HG02610 (cell line): ENCODE measurements around the gene TMEM59L.

Source experiments
- ATAC-seq: cut with Tn5 transposase; IDR thresholded peaks from one replicate; pipeline ENCODE4 v1.9.1; 2021; ENCODE audit warnings: mild to moderate bottlenecking, moderate library complexity; ENCODE audit not compliant: unreplicated experiment

Gene TMEM59L

DNA sequence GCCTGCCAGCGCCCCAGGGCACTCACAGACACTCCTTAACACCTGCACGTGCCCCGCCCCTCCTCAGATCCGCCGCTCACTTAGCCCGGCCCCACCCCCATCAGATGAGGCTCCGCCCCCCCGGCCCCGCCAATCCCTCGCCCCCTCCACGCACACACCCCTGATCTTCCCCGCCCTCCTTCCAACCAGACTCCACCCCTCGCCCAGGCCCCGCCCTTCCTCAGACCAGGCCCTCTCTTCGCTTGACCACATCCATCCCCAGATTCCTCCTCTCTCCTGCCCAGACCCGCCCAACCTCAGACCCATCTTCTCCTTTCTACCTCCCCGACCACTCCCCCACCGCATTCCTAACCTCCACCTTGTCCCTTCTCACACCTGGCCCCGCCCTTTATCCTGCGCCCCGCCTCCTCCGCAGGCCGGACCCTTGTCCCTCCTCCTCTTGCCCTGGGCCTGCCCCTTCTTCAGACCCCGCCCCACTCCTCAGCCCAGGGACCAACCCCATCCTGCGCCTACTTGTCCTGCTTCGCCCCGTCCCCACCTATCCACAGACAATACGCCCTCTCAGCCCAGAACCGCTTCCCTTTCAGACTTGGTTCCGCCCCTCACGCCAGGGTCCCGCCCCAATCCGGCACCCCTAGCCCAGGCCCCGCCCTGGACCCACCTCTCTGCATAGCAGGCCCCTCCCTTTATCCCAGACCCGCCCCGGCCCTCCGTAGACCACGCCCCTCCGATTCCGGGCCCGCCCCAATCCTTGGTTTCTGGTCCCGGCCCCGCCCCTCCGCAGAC lies 23.7 kb downstream of the TMEM59L start:
- ATAC-seq, result peak; percentile 93

DNA sequence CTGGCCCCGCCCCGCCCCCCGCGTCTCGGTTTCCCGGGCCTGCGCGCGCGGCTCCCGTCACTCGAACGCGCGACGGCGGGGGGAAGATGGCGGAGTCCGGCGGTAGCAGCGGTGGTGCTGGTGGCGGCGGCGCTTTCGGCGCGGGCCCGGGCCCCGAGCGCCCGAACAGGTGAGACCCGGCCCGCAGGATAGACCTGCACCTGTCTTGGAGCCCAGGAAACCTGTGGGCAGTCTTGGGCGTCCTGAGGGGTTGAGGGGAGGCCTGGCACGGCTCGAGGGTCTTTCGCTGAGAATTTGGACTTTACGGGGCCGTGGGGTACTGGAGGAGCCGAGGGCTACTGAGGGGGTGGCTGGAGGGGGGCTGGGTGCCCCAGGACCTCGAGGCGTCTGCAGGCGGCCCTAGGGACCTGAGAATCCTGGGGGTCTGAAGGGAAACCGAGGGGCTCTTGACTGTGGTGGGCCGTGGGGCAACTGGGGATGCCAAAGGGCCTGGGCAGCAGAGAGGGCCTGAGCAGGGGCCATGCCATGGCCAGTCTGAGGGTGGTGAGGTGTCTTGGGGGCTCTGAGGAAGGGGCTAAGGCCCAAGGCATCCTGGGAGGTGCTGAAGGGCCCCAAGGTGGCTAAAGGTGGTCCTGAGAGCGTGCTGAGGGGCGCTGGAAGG lies 24.4 kb downstream of the TMEM59L start, which contains the start of gene KLHL26:
TSS of gene KLHL26 (plus strand) at position 60 of the 661 bp plus-strand sequence. CDS start at position 87, 27 bp downstream.
- ATAC-seq, result no peak

DNA sequence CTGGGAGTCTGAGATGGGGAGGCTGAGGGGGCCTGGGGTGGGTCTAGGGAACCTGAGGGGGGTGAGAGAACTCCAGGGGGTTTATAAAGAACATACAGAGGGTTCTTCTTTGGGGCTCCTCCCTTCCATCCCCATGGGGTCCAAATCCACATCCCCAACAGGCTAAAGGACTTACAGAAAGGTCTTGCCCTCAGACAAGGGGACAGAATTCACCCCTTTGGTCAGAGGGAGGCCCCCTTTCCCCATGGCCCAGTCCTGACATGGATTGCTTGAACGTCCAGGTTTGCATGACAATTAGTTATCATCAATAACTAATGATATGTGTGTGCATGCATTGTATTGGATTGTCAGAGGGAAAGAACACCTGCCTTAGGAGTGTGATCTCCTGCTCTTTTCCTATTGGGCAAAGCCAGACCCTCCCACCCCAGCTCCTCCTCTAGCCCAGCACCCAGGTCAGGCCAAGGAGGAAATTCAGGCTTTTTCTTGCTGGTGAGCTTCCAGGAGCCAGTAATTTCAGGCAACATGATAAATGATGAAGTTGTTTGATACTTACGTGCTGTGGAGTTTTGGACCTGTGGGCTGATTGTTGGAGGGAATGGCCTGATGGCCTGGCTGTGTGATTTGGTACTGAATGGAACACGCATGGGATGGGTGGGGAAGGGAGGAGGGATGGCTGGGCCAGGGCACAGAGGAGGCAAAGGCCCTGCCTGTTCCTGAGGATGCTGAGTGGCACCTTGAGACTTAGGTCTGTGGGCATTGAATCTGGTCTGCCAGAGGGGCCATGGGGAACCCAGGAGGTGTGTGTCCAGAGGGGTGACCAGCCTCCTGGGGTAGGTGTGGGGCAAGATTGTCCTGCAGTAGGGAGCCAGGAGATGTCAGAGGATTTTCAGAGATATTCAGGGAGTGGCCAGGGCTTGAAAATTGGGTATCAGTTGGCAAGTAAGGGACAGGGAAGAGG lies 25.3 kb downstream of the TMEM59L start:
- ATAC-seq, result no peak

DNA sequence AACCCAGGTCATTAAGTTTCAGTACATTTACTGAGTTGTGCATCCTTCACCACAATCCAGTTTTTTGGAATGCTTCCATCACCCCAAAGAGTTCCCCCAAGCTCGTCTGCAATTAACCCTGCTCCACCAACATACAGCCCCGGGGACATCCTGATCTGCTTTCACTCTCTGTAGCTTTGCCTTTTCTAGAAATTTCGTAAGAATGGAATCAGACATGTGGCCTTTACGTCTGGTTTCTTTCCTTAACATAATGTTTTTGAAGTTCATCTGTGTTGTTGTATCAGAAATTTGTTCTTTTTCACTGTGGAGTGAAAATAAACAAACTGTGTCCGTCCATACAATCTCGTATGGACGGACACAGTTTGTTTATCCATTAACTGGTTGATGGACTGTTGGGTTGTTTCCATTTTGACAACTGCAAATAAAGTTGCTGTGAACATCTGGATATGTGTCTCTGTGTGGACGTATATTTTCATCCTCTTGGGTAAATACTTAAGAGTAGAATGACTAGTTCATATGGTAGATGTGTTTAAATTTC lies 27.1 kb downstream of the TMEM59L start:
- no peak for ATAC-seq

DNA sequence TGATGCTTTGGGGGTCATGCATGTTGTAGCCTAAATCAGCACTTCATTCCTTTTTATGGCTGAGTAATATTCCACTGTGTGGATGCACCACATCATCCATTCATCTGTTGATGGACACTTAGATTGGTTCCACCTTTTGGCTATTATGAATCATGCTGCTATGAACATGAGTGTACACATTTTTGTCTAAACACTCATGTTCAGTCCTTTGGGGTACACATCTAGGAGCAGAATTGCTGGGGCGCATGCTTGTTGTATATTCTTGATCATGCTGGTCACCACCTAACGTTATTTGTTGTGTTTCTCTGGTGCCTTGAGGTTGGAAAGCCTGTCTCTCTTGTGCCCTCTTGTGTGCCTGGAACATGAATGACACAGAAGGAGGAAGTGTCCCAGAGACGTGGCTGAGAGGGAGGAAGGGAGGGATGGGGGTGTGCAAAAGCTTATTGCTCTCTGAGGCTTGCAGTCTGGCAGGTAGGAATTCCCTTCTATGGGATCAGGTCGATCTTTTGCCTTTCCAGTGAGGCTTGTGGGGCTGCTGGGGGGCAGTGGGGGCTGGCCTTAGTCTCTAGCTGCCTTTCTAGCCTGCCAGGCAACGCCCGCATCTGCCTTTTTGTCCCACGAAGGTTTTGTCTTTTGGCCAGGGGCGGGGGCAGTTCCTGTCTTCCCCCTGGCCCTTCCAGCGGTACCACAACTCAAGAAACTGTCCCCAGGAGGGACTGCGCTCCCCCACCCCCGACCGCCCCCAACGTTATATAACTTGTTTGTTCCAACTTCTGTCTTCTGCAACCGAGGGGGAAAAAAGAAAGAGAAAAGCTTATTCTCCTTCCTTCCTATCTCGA lies 31.7 kb downstream of the TMEM59L start:
- ATAC-seq, result no peak

DNA sequence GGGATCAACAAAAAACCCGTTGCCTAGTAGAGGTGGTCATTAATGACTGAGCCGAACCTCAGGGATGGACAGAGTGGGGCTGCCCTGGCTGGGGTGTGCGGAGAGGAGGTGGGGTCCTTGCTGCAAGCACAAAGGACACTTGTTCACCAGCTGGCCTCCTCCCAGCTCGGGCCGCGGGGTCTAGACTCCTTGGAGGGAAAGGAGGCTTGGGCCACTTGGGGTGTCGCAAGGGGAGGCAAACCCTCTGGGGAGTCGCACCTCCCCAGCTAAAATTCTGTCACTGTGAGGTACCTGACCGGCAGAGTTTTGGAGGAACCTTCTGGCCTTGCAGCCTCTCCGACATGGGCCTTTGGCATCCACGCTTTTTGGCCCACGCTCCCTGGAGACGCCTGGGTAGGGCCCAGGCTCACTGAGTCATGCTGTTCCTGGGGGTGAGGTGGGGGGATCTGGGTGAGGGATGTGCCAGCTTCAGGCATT lies 32.4 kb downstream of the TMEM59L start:
- ATAC-seq, result no peak

DNA sequence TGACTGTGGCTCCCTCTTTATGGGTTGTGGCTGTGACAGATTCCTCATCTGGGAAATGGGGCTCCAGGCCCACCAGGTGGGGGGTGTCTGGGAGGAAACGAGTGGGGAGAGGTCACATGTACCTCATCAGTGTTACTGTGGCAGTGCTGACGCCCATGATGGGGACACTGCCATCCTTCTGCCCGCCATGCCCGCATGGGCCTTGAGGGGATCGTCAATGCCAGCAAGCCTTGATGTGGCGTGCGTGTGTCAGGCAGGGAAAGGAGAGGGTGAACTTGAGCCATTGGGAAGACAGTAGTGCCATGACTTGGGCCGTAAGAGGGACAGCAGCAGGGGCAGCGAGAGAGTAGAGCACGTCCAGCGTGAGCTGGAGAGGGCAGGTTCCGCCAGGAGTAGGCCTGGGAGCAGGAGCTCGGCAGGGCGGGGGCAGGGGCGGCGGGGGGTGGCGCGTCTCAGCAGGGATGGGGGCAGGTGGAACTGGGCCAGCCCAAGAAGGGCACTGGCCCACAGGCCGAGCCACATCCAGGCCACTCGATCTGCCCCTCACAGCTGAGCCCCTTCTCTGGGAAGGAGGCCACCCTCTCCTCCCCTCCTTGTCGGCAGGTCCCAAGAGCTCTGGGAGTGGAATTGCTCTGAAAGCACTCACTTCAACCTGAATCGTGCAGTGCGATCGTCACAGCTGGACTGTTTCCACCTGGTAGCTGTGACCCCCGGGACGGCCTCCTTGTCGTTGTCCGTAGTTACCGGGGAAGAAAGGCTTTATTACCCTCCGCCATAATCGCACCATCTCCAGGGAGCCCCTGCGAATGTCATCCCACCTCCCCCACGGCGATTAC lies 34.1 kb downstream of the TMEM59L start:
- no peak for ATAC-seq

DNA sequence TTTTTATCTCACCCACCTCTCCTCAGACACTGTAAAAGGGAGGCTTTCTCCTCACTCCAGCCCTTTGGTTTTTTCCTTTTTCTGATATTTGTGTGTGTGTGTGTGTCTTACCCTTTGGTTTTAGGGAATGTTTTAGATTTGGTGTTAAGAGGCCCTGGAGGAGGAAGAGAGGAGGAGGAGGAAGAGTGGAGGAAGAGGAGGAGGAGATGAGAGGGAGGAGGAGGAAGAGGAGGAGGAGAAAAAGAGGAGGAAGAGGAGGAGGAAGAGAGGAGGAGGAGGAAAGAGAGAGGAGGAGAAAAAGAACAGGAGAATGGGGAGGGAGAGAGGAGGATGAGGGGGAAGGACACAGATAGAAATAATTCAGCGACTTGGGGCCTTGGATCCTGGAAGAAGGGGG lies 34.7 kb downstream of the TMEM59L start:
- no peak for ATAC-seq

DNA sequence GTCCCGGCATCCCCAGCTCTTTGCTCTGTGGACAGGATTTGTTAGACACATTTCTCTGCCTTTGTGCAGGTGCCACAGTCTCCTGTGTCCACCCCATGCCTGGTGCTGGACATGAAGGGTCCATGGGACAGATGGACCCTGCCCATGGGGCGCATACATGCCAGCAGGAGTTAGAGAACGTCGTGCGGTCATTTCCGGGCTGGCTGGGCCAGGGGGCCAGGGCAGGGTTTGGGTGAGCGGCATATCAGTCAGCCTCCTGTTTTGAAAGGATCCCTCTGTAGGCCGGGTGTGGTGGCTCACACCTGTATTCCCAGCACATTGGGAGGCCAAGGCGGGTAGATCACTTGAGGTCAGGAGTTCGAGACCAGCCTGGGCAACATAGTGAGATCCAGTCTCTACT lies 35.1 kb downstream of the TMEM59L start:
- no peak for ATAC-seq

DNA sequence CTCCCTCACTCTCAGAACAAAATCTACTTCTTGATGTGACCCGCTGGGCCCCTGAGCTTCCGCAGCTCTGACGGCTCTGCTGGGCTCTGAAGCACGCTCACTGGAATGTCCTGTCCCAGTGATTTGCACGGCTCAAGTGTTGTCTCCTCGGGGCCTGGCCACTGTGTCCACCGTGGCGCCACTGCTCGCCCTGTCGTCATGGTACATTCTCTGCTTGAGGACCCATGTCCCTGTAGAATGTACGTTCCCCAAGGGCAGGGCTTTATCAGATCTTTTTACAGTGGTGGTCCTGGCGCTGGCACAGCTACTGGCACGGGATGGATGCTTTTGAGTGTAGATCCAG lies 36.3 kb downstream of the TMEM59L start:
- ATAC-seq, result no peak

DNA sequence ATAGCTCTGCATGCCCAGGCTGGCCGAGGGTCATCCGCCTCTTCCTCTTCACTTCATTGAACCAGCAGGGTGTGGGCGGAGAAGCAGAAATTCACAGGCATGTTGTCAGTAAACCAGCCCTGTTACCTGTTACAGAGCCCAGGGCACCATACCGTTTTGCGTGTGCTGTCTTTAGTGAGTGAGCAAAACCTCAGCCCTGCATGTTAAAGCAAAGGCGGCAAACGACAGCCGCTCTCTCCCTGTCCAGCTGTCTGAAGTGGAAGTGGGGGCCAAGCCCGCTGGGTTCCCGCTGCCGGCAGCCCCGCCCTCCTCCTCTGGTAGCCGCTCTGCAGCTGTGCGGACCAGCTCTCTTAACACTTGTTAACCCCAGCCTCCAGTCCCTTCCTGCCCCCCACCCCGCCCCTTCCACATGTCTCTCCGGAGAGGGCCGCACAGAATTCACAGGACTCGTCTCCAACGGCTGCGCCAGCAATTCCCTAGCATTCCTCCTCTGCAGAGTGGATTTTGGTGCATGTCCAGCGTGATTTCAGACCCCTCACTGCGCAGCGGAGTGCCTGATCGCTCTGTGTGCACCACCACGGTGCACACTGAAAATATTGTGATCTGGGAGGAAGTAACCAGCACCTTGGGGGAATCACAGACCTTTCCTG lies 36.8 kb downstream of the TMEM59L start:
- no peak for ATAC-seq

DNA sequence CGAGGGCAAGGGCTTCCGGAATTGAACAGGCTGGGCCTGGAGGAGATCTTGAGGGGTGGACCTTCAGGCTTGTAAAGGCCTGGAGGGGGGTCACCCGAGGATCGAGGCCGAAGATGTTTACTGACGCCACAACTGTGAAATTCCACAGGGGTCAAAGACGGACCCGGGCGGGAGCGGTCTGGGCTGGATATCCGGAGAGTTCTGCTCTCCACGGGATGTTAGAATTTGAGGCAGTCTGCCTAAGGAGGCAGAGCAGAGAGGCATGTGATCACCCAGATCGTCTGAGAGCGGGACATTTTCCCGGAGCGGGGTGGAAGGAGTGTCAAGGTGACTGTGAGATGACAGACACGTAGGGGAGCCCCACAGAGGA lies 37.3 kb downstream of the TMEM59L start:
- no peak for ATAC-seq

DNA sequence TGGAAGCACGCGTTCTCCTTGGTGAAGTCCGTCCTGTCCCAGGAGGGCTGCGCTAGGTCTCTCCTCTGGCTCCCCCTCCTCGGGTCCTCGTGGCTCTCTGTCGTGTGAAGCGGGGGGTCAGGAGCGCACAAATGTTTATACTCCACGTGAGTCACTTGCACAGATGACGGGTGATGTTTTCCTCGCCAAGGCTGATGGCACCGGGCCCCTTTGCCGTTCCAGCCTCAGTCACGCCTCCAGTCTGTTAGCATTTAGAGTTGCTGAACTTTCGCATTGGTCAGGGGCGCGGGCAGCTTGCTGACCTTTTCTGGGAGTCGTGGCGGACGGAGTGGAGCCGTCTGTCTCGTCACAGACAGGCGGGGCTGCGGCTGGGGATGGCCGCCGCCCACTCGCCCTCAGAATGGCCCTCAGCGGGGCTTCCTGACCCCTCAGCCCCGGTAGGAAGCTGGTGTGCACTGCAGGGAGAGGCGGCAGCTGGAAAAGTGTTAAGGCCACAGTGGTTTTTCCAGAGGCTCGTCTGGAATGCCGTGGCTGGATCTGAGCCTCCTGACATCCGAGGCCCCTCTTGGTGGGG lies 37.9 kb downstream of the TMEM59L start:
- no peak for ATAC-seq

DNA sequence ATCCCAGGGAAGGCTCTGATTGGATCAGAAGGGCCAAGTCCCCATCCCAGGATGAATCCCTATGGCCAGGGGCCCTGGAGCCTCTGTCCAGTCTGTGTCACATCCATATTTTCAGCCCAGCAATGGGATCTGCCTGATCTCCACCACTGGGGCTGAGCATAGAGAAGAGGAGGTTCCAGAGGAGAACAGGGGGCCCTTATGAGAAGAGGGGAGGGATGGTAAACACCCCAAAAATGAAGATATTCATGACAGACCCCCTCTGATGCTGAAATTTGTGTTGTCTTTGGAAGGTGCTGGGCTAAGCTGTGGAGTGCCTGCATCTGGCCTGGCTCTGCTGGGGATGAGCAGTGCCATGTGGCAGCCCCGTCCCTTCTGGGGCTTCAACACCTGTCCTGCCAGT lies 38.6 kb downstream of the TMEM59L start:
- ATAC-seq, result no peak

DNA sequence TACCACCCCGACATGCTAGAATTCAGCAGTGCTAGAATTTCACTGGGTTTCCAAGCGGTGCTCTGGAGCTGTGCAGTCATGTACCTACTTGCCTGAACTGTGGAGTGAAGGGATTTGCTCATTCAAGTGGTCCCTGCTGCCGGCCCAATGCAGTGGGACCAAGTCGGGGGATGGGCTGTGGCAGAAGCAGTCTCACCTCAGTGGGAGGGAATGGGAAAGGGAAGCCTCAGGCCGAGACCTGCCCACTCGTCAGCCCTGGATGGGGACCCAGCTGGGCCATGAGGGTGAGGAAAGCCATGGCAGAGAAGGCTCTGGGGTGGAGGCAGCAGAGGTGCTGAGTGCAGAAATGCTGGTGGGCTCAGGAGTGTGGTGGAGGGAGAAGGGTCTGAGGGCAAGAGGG lies 39.1 kb downstream of the TMEM59L start:
- ATAC-seq, result no peak

DNA sequence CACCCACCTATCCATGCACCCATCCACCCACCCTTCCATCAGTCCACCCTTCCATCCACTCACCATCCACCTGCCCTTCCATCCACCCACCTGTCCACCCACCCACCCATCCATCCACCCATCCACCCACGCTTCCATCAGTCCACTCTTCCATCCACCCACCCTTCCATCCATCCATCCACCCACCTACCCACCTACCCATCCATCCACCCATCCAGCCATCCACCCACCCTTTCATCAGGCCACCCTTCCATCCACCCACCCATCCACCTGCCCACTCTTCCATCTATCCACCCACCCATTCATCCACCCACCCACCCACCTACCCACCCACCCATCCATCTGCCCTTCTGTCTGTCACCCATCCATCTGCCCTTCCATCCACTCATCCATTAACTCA lies 41.2 kb downstream of the TMEM59L start:
- ATAC-seq, result no peak

DNA sequence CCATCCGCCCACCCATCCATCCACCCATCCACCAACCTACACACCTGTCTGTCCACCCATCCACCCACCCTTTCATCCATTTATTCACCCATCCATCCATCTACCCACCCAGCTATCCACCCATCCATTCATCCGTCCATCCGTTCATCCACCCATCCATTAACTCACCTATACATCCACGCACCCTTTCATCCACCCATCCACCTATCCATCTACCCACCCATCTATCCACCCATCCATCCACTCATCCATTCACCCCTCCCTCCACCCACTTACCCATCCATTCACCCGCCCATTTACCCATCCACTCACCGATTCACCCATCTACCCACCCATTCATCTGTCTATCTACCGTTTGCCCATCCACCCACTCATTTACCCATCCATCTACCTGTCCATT lies 41.8 kb downstream of the TMEM59L start:
- no peak for ATAC-seq

DNA sequence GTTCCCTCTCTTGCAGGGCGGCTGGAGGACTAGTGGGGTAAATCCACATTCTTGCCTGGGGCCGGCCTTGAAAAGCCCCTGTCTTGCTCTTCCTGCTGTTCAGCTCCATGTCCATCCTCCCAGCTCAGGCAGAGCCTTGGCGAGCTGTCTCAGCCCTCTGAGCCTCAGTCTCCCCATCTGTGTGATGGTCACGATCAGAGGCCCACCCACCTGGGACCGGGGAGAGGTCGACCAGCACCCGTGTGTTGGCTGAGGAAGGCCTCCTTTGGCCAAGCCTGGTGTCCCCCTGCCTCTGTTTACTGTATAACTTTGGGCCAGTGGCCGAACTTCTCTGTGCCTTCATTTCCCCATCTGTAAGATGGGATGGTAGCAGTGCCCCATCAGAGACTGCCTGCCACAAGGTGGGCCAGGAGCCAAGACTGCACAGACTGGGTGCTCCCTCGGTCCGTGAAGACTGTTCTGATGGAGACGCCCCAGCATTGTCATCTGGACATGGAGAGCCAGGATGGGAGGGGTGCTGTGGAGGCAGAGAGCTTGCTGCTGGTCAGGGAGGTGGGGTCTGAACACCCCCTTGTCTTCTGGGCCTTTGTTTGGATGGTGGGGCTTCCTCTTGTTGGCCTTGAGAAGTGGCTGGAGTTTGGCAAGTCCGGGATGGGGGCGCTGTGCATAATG lies 42.6 kb downstream of the TMEM59L start:
- no peak for ATAC-seq
